HCT116 (cell line): ENCODE data around the gene UMPS. TPM values are rescaled to one million over a fixed set of nuclear protein-coding genes. Genes with fewer than 3 reads are reported as not detected.

Source experiments
- ATAC-seq: fragments of 200-7000 bp; cut with Tn5 transposase; 2 replicates; pipeline ENCODE4 v1.9.1; 2020; ENCODE audit warnings: mild to moderate bottlenecking, moderate library complexity
- BruUV-seq: library from RNA; stranded (reverse); fragments of 400-500 nt; replicated peaks from 2 replicates; lab custom pipeline; 2021; lab: Mats Ljungman, UMichigan
- CTCF ChIA-PET: fragments of 300-600 bp; sonication (Branson Sonifier 250); formaldehyde crosslinking; loops from one replicate; lab custom pipeline; 2021; ENCODE audit warnings: antibody characterized with exemption; lab: Charles Lee
- POLR2A ChIA-PET: fragments of 300-600, 350-600 bp; sonication (Branson Sonifier 250); formaldehyde crosslinking; loops from one replicate; lab custom pipeline; 2021; ENCODE audit warnings: antibody characterized with exemption; lab: Charles Lee
- RAD21 ChIA-PET, 2 experiments: fragments of 300-600 bp; sonication (Branson Sonifier 250); formaldehyde crosslinking; loops; one replicate each; lab custom pipeline; 2023; ENCODE audit warnings: low total read pairs in 2 of 2; ENCODE audit not compliant: uncharacterized antibody in 2 of 2, unreplicated experiment in 2 of 2, low non-redundant PET in 1 of 2; lab: Charles Lee
- DNase-seq: peaks from one replicate; pipeline ENCODE4 v3.0.0-alpha.2; 2010; ENCODE audit warnings: low read depth, low spot score
- H2AFZ ChIP-seq: fragments of 200-600 bp; shearing (Covaris generic), sonication (generic); 2 replicates; pipeline ENCODE4 v1.6.1; 2017; ENCODE audit warnings: low read depth, mixed run types, mixed read lengths, antibody characterized with exemption, low read length; ENCODE audit not compliant: poor library complexity, severe bottlenecking
- H3K27ac ChIP-seq: 2 replicates; pipeline ENCODE4 v1.5.1; 2012; ENCODE audit warnings: low read depth, low read length
- H3K27me3 ChIP-seq: fragments of 200-600 bp; sonication (generic); 2 replicates; pipeline ENCODE4 v1.6.1; 2016; ENCODE audit warnings: mixed run types, low read length, mixed read lengths; ENCODE audit not compliant: insufficient read depth
- H3K36me3 ChIP-seq, 2 experiments: fragments of 200-500 bp in 1 of 2; fragments of 200-600 bp in 1 of 2; sonication (Bioruptor generic) in 1 of 2; sonication (generic) in 1 of 2; 2 replicates each; pipeline versions ENCODE4 v1.5.1 to v1.6.1; 2014 to 2016; ENCODE audit warnings: low read length in 2 of 2, inconsistent platforms in 1 of 2, mixed read lengths in 1 of 2, mixed run types in 1 of 2; ENCODE audit not compliant: insufficient read depth in 2 of 2, control insufficient read depth in 1 of 2
- H3K4me1 ChIP-seq, 2 experiments: fragments of 200-600 bp in 1 of 2; sonication (generic) in 1 of 2; 2 replicates each; pipeline versions ENCODE4 v1.5.1 to v1.6.1; 2012 to 2017; ENCODE audit warnings: low read length in 2 of 2, inconsistent platforms in 1 of 2, mild to moderate bottlenecking in 1 of 2, mixed read lengths in 1 of 2, mixed run types in 1 of 2, moderate library complexity in 1 of 2; ENCODE audit not compliant: insufficient read depth in 2 of 2, control insufficient read depth in 1 of 2
- H3K4me2 ChIP-seq: fragments of 200-600 bp; sonication (generic); 2 replicates; pipeline ENCODE4 v1.6.1; 2017; ENCODE audit warnings: mixed run types, low read length, mixed read lengths
- H3K4me3 ChIP-seq, 2 experiments: fragments of 200-600 bp in 1 of 2; sonication (generic) in 1 of 2; replicated peaks in 1 of 2; 2 replicates each; pipeline ENCODE4 v1.5.1; 2011 to 2016; ENCODE audit warnings: low read length in 2 of 2, control low read depth in 1 of 2, low read depth in 1 of 2, mild to moderate bottlenecking in 1 of 2, mixed read lengths in 1 of 2, mixed run types in 1 of 2
- H3K79me2 ChIP-seq: fragments of 200-600 bp; sonication (generic); 2 replicates; pipeline ENCODE4 v1.6.1; 2017; ENCODE audit warnings: mild to moderate bottlenecking, mixed run types, low read length, moderate library complexity, mixed read lengths; ENCODE audit not compliant: insufficient read depth
- H3K9ac ChIP-seq: fragments of 200-600 bp; sonication (generic); 2 replicates; pipeline ENCODE4 v1.6.1; 2016; ENCODE audit warnings: low read length, mixed read lengths
- H3K9me2 ChIP-seq: fragments of 200-600 bp; sonication (generic), shearing (Covaris generic); 2 replicates; pipeline ENCODE4 v1.6.1; 2017; ENCODE audit warnings: mixed run types, mild to moderate bottlenecking, moderate library complexity; ENCODE audit not compliant: insufficient read depth
- H3K9me3 ChIP-seq, 2 experiments: fragments of 200-500 bp in 1 of 2; fragments of 200-600 bp in 1 of 2; sonication (Bioruptor generic) in 1 of 2; sonication (generic) in 1 of 2; 2 replicates each; pipeline ENCODE4 v1.6.1; 2014 to 2017; ENCODE audit warnings: low read length in 2 of 2, mixed read lengths in 2 of 2, inconsistent platforms in 1 of 2, low read depth in 1 of 2, mild to moderate bottlenecking in 1 of 2, mixed run types in 1 of 2, moderate library complexity in 1 of 2; ENCODE audit not compliant: control insufficient read depth in 1 of 2, insufficient read depth in 1 of 2
- H4K20me1 ChIP-seq: fragments of 200-600 bp; sonication (generic), shearing (Covaris generic); 2 replicates; pipeline ENCODE4 v1.6.1; 2017; ENCODE audit warnings: mixed run types, mild to moderate bottlenecking, moderate library complexity; ENCODE audit not compliant: insufficient read depth
- CEBPB ChIP-seq: IDR thresholded peaks from 2 replicates; pipeline ENCODE4 v1.6.1; 2012; ENCODE audit warnings: low read depth
- POLR2A ChIP-seq: IDR thresholded peaks from 2 replicates; pipeline ENCODE4 v1.7.0; 2011; ENCODE audit warnings: borderline replicate concordance; ENCODE audit not compliant: insufficient read depth, insufficient read length; ENCODE audit errors: extremely low read depth
- POLR2AphosphoS5 ChIP-seq: IDR thresholded peaks from 2 replicates; pipeline ENCODE4 v1.6.1; 2011; ENCODE audit warnings: mild to moderate bottlenecking, low read depth, low read length, moderate library complexity
- RAD21 ChIP-seq: IDR thresholded peaks from 2 replicates; pipeline ENCODE4 v1.6.1; 2012; ENCODE audit warnings: low read depth, mild to moderate bottlenecking
- REST ChIP-seq: IDR thresholded peaks from 2 replicates; pipeline ENCODE4 v1.6.1; 2012; ENCODE audit warnings: low read depth
- SRF ChIP-seq: IDR thresholded peaks from 2 replicates; pipeline ENCODE4 v1.6.1; 2012; ENCODE audit warnings: low read depth
- TCF7L2 ChIP-seq: IDR thresholded peaks from 2 replicates; pipeline ENCODE4 v1.7.0; 2011; ENCODE audit warnings: borderline replicate concordance, inconsistent platforms; ENCODE audit not compliant: insufficient read depth, insufficient read length; ENCODE audit errors: extremely low read depth
- ZBTB33 ChIP-seq: IDR thresholded peaks from 2 replicates; pipeline ENCODE4 v1.6.1; 2011; ENCODE audit warnings: mild to moderate bottlenecking, low read length, moderate library complexity; ENCODE audit not compliant: insufficient replicate concordance; ENCODE audit errors: extremely low read depth
- ZFX ChIP-seq: fragments of 450-650 bp; IDR thresholded peaks from 2 replicates; pipeline ENCODE4 v1.6.1; 2017
- ZNF274 ChIP-seq: fragments of 200-500 bp; sonication (Bioruptor generic); IDR thresholded peaks from 2 replicates; pipeline ENCODE4 v1.6.1; 2014; ENCODE audit warnings: mild to moderate bottlenecking, low read depth, low read length, inconsistent platforms
- intact Hi-C: fragments of 100-400 bp; cut with micrococcal nuclease; formaldehyde crosslinking; loops from 2 replicates; pipeline ENCODE4 v1.10.0; 2022
- total RNA-seq: library from RNA; stranded (reverse); gene quantifications from one replicate; pipeline ENCODE4 v1.2.1, GENCODE V29; 2021; ENCODE audit not compliant: unreplicated experiment

Gene UMPS
- total RNA-seq, 1 experiment from 2014 or later = 41.3 TPM

GRCh38 chr3:124696006-124696405 is 34.2 kb upstream of the UMPS start:
- Histone ChIP-seq H4K20me1 (no peaks in the 10 kb centered on the region), H3K4me1 (no peaks in the 10 kb centered on the region), H3K9ac (no peak overlapping the region), H3K9me2 (no peaks in the 10 kb centered on the region), H3K9me3 (no peaks in the 10 kb centered on the region), H3K4me3 (no peak overlapping the region), H3K27ac (no peak overlapping the region), H3K36me3 (no peaks in the 10 kb centered on the region), H2AFZ (no peak overlapping the region), H3K4me2 (no peak overlapping the region), H3K79me2 (no peaks in the 10 kb centered on the region), H3K27me3 (peaks cover 8% of the 10 kb centered on the region; the same call in 1 of the 2 replicates)
- ChIA-PET RAD21 (no interaction called here), POLR2A (no interaction called here), CTCF (no interaction called here)
- TF ChIP-seq POLR2AphosphoS5 = no peak
- TF ChIP-seq SRF = no peak
- TF ChIP-seq ZFX = no peak
- no peak for TF ChIP-seq RAD21
- no peak for TF ChIP-seq REST
- no peak for TF ChIP-seq ZBTB33
- TF ChIP-seq ZNF274 = no peak
- no peak for TF ChIP-seq TCF7L2
- no peak for TF ChIP-seq POLR2A
- no peak for TF ChIP-seq CEBPB
- ATAC-seq = no peak
- BruUV-seq = no TSS peak
- no peak for DNase-seq
- intact Hi-C loops = no loop called here
